ENCODE measurements around the gene PLLP. TPM values are rescaled to one million over a fixed set of nuclear protein-coding genes. Genes with fewer than 3 reads are reported as not detected.

Gene PLLP
- total and polyA plus RNA-seq, 5 experiments from 2014 or later = 3.5 to 8.8 (median 4.9) TPM

DNA sequence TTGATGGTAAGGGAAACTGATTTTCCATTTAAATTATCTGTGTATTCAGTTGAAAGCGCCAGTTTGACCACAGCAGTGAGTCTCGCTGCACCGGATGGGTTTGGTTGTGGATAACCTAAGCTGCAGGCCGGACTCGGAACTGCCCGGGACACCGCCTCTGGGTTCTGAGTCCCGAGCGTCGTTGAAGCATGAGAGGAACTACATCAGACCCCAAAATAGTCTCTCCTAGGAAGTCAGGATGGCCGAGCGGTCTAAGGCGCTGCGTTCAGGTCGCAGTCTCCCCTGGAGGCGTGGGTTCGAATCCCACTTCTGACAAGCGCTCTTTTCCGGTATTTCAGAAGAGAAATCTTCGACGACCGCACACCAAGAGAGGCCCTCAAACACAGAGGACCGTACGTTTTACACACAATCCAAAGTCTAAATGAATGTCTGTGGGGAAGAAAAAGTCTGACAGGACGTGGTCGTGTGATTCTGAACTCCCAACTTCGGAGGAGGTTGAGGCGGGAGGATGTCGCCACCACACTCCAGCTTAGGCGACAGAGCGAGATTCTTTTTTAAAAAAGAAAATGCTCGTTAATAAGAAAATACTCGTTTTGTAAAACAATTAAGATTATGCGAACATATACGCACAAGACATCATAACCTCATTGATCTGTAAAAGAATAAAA, 15.4 kb upstream of the PLLP start:
- no peaks in the 10 kb centered on the region for H3K27me3 Mint-ChIP-seq
- ATAC-seq (peak; percentile 58 to 64), DNase-seq (peak; percentile 63 to 94 (median 88))
- H3K27ac Mint-ChIP-seq = no peak overlapping the region
- peaks cover 4 to 18% (median 15%) of the 10 kb centered on the region in 4 donors for H3K4me1 Mint-ChIP-seq
- POLR2A ChIA-PET = interaction anchor here (0.7 to 4.3 kb wide), 13 partner anchors 19 to 237 kb away, joined by 3 to 43 read pairs (median 5); partner anchors contain the start of genes ARL2BP, CCDC102A, CIAPIN1 and COQ9
- no peaks in the 10 kb centered on the region for H3K36me3 Mint-ChIP-seq
- H3K9me3 Mint-ChIP-seq = no peaks in the 10 kb centered on the region
- no peak overlapping the region for H3K4me3 Mint-ChIP-seq

DNA sequence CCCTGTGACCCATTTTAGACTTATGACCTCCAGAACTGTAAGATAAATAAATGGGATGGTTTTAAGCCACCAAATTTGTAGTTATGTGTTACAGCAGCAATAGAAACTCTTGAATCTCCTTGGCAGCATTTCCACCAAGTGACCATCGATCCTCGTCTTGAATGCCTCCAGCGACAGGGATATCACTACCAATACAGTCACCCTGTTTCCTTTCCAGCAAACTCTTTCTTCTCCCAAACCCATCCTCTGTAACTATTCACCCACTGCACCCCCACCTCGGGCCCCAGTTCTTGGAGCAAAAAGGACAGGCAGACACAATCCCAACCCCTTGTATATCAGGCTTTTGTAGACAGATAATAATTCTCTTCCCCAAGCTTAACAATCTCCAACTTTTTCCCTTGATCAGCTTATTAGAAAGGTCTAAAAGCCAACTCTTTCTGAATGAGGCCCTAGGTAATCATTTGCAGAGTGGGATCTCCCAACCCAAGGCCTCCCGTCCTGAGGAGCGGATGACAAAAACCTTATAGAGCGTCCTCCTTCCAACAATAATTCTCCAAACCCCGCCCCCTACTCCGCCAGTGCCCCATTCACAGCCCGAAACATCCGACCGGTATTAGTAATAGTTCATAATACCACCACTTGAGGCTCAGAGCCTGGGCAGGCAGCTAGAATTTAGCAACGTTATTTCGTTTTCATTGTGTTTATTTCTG, 14.7 kb upstream of the PLLP start:
- peak in 1 of 10 donors; percentile 69 for DNase-seq
- Mint-ChIP-seq H3K27me3 (no peaks in the 10 kb centered on the region), H3K4me3 (no peak overlapping the region)

GRCh38 chr16:57297856-57298255, 13.4 kb upstream of the PLLP start:
- H3K9me3 Mint-ChIP-seq = no peaks in the 10 kb centered on the region
- POLR2A ChIA-PET = interaction anchor here (1.1 to 3.5 kb wide), 5 partner anchors 14 to 119 kb away, joined by 3 to 17 read pairs (median 4); partner anchors contain the start of gene ARL2BP
- no peaks in the 10 kb centered on the region for H3K27me3 Mint-ChIP-seq
- peak in 9 of 10 donors; percentile 15 to 72 (median 61) for DNase-seq
- peak overlapping the region; percentile 41 to 83 (median 66) for H3K4me3 Mint-ChIP-seq
- H3K36me3 Mint-ChIP-seq = no peaks in the 10 kb centered on the region
- peak in 1 of 2 donors; percentile 23 for ATAC-seq
- peaks cover 4 to 14% (median 11%) of the 10 kb centered on the region in 4 donors for H3K4me1 Mint-ChIP-seq
- peak overlapping the region in 9 of 10 donors; percentile 64 to 95 (median 88) for H3K27ac Mint-ChIP-seq

More for the DNA sequence above, 14.7 kb upstream of the PLLP start:
- Mint-ChIP-seq H3K36me3 (no peaks in the 10 kb centered on the region), H3K9me3 (no peaks in the 10 kb centered on the region), H3K27ac (no peak overlapping the region), H3K4me1 (peaks cover 4 to 16% (median 13%) of the 10 kb centered on the region in 4 donors)
- ATAC-seq = peak in 1 of 2 donors; percentile 1
- POLR2A ChIA-PET = interaction anchor here (0.6 to 4.3 kb wide), 10 partner anchors 15 to 238 kb away, joined by 3 to 43 read pairs (median 4); partner anchors contain the start of genes ARL2BP, CCDC102A and PLLP

DNA sequence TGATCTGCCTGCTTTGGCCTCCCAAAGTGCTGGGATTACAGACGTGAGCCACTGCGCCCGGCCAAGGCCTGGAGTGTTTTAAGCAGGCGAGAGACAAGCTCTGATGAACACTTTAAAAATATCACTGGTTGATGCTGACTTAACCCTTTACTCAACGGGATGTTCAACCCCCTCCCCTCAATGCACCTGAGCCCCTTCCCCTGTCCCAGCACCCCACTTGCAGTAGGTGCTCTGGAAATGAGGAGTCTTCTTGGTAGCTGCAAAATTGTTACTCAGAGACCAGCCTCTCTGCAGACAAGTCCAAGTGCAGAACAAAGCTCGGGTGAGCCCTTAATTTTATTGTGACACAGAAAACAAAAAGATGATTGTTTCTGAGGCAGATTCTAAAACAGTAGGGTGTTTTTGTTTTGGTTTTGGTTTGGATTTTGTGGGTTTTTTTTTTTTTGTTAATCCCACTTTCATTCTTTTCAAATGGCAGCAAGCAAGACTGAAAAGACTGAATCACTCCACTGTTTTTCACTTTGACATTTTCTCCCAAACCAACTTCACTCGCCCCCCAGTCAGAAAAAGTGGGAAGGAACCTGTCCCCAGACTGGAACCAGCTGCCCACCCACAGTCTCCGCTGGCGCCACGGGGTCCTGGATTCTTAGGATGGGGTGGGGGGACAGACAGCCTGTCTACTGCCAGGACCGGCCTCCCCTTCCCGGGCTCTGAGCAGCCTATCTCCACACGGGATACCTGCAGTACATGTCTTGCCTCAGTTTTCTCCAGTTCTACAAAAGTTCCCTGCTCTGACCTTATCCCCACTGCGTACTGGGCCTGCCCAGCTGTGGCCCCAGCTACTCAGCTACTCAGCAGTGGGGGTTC, 5.2 kb upstream of the PLLP start:
- Mint-ChIP-seq H3K4me3 (no peak overlapping the region), H3K27me3 (peaks cover 0 to 4% (median 0%) of the 10 kb centered on the region in 5 donors), H3K36me3 (no peaks in the 10 kb centered on the region), H3K9me3 (no peaks in the 10 kb centered on the region), H3K4me1 (peaks cover 6 to 8% (median 7%) of the 10 kb centered on the region in 4 donors), H3K27ac (no peak overlapping the region)
- POLR2A ChIA-PET = interaction anchor here (0.7 kb wide), 2 partner anchors 11 to 20 kb away, joined by 4 read pairs; no protein-coding TSS in a partner anchor
- ATAC-seq = no peak
- no peak for DNase-seq

DNA sequence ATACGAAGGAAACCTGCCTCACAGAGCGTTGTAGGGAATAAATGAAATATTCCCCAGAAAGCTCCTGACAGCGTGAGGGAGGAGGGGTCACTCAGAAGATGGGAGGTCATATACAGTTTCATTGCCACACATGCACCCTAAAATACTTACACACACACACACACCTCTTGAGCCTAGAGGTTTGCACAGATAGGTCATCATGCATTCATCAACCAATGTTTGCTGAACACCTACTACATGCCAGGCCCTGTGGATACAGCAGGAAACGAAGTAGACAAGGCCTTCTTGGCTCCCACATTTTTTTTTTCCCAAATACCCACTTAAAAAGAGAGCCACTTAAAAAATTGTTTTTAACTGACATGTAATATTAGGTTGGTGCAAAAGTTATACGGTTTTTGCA, 907 bp upstream of the PLLP start:
- peak overlapping the region in 5 of 10 donors; percentile 44 to 86 (median 71) for H3K27ac Mint-ChIP-seq
- peaks cover 0 to 12% (median 0%) of the 10 kb centered on the region in 5 donors for H3K27me3 Mint-ChIP-seq
- POLR2A ChIA-PET = interaction anchor here (0.6 to 1.0 kb wide), 2 partner anchors 40 to 847 kb away, joined by 3 read pairs; partner anchors contain the start of gene ARL2BP

DNA sequence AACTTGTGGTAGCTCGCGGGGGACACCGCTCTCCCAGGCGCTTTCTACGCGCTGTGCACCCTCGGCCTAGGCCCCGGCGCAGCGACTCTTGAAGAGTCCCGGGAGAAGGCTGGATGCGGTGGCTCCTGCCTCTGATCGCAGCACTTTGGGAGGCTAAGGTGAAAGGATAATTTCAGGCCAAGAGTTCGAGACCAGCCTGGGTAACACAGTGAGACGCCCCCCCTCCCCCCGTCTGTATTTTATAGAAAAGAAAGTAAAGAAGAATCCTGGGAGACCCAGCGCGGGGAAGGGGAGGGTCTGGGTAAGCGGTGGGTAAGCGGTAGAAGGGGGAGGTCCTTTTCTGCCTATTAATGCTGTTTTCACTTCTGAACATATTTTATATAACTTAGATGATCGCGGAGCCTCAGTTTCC, 486 bp upstream of the PLLP start:
- POLR2A ChIA-PET = interaction anchor here (0.6 to 0.7 kb wide), 2 partner anchors 14 to 847 kb away, joined by 3 read pairs; no protein-coding TSS in a partner anchor
- no peak for ATAC-seq
- DNase-seq = no peak
- peaks cover 0 to 12% (median 0%) of the 10 kb centered on the region in 5 donors for H3K27me3 Mint-ChIP-seq
- no peaks in the 10 kb centered on the region for H3K9me3 Mint-ChIP-seq
- peak overlapping the region in 5 of 10 donors; percentile 60 to 86 (median 71) for H3K27ac Mint-ChIP-seq
- peak overlapping the region; percentile 71 to 90 (median 78) for H3K4me3 Mint-ChIP-seq
- peaks cover 13 to 42% (median 32%) of the 10 kb centered on the region in 4 donors for H3K4me1 Mint-ChIP-seq
- H3K36me3 Mint-ChIP-seq = no peaks in the 10 kb centered on the region

More for the DNA sequence above, 907 bp upstream of the PLLP start:
- Mint-ChIP-seq H3K9me3 (no peaks in the 10 kb centered on the region), H3K4me1 (peaks cover 15 to 37% (median 28%) of the 10 kb centered on the region in 4 donors), H3K4me3 (peak overlapping the region; percentile 71 to 90 (median 78)), H3K36me3 (no peaks in the 10 kb centered on the region)
- DNase-seq = no peak
- ATAC-seq = no peak

GRCh38 chr16:57283959-57284208, 588 bp downstream of the PLLP start:
- Mint-ChIP-seq H3K27ac (peak overlapping the region in 5 of 10 donors; percentile 35 to 92 (median 53)), H3K36me3 (no peaks in the 10 kb centered on the region), H3K4me1 (peaks cover 16 to 48% (median 34%) of the 10 kb centered on the region in 4 donors), H3K27me3 (peaks cover 0 to 12% (median 0%) of the 10 kb centered on the region in 5 donors), H3K4me3 (peak overlapping the region; percentile 74 to 92 (median 82)), H3K9me3 (no peaks in the 10 kb centered on the region)
- POLR2A ChIA-PET = interaction anchor here (1.0 to 7.3 kb wide), 2 partner anchors 14 to 15 kb away, joined by 3 to 55 read pairs; no protein-coding TSS in a partner anchor
- DNase-seq (no peak), ATAC-seq (no peak)

DNA sequence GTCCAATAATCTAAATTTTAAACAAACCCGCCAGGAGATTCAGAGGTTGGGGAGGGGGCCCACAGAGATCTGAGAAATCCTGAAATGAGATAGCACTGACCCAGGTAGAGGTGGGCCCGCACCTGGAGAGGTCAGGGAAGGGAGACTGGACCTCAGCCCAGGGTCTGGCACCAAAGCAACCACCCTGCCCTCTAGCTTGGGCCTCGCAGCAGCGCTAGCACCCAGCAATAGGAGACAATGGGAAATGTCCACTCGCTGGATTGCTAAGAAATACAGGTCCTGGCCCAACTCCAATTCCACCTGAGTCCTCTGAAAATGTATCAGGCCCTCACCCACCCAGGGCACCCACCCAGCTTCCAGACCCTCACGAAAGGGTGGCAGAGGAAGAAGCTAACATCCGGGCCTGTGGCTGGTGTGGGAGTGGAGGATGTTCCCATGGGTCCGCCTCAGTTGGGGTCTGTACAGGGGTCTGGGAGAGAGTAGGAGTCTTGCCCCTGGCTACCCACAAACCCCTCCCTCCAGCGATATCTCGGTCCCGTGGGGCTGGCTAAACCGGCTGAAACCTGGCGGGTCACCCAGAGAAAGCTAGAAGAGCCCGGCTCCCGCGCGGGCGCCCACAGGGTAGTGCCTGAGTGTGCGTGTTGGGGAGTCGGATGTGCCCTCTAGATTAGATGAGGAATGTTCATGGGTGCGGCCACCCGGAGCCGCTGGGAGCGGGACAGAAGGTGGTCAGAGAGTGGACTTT, 1.1 kb downstream of the PLLP start:
- peak overlapping the region; percentile 74 to 92 (median 82) for H3K4me3 Mint-ChIP-seq
- H3K4me1 Mint-ChIP-seq = peaks cover 16 to 53% (median 37%) of the 10 kb centered on the region in 4 donors
- peaks cover 0 to 12% (median 0%) of the 10 kb centered on the region in 5 donors for H3K27me3 Mint-ChIP-seq
- DNase-seq (no peak), ATAC-seq (no peak)
- H3K36me3 Mint-ChIP-seq = no peaks in the 10 kb centered on the region
- POLR2A ChIA-PET = interaction anchor here (0.6 to 7.3 kb wide), 4 partner anchors 14 to 22 kb away, joined by 3 to 55 read pairs (median 4); no protein-coding TSS in a partner anchor
- peak overlapping the region in 8 of 10 donors; percentile 9 to 92 (median 49) for H3K27ac Mint-ChIP-seq
- no peaks in the 10 kb centered on the region for H3K9me3 Mint-ChIP-seq

DNA sequence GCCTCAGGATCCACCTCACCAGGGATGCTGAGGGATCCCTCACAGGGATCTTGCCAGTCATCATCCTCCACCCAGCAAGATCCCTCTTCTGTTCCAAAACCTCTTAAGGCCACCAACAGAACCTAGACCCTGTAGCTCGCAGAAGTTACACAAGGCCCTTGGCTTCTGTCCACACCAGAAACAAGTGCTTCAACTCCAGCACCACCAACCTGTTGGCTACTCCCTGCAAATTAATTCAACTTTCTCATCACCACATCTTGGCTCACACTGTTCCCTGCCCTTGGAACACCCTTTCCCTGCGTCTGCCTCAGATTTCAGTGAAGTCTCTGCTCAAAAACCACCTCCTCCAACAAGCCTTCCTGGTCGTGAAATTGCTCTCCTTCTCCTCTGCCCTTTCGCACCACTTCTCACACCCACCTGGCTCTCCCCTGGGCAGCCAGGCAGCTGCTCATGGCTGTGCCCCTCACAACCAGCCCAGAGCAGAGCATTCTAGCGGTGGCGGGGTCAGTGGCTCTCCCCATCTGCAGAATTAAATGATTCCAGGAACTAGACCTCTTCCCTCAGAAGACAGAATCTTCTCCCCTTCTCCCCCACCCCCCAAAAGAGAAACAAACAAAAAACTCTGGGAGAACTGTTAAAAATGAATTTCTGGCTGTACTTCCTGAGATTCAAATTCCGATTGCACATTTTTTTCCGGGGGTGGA, 1.8 kb downstream of the PLLP start:
- Mint-ChIP-seq H3K36me3 (no peaks in the 10 kb centered on the region), H3K4me1 (peaks cover 17 to 61% (median 45%) of the 10 kb centered on the region in 4 donors), H3K27ac (peak overlapping the region in 2 of 10 donors; percentile 10 to 21), H3K9me3 (no peaks in the 10 kb centered on the region), H3K27me3 (peaks cover 0 to 12% (median 0%) of the 10 kb centered on the region in 5 donors), H3K4me3 (peak overlapping the region in 9 of 10 donors; percentile 4 to 90 (median 55))
- no peak for DNase-seq
- ATAC-seq = no peak
- POLR2A ChIA-PET = interaction anchor here (0.6 to 7.3 kb wide), 5 partner anchors 8 to 37 kb away, joined by 3 to 55 read pairs (median 3); no protein-coding TSS in a partner anchor

GRCh38 chr16:57281791-57282190, 2.7 kb downstream of the PLLP start:
- H3K4me1 Mint-ChIP-seq = peaks cover 21 to 68% (median 53%) of the 10 kb centered on the region in 4 donors
- DNase-seq (no peak), ATAC-seq (no peak)
- no peak overlapping the region for H3K27ac Mint-ChIP-seq
- no peaks in the 10 kb centered on the region for H3K36me3 Mint-ChIP-seq
- POLR2A ChIA-PET = interaction anchor here (0.9 to 7.3 kb wide), 4 partner anchors 9 to 36 kb away, joined by 3 to 55 read pairs (median 3); no protein-coding TSS in a partner anchor
- H3K27me3 Mint-ChIP-seq = peaks cover 0 to 12% (median 0%) of the 10 kb centered on the region in 5 donors
- H3K4me3 Mint-ChIP-seq = peak overlapping the region in 1 of 10 donors; percentile 22
- no peaks in the 10 kb centered on the region for H3K9me3 Mint-ChIP-seq
